K562 (cell line): ENCODE data around the gene RUVBL1. TPM values are rescaled to one million over a fixed set of nuclear protein-coding genes. Genes with fewer than 3 reads are reported as not detected.

Experiments used
- CHD2 ChIP-seq: IDR thresholded peaks from 2 replicates; pipeline ENCODE4 v1.6.1; 2011; ENCODE audit warnings: low read depth, low read length
- CXXC5 ChIP-seq: fragments of 250-450 bp; sonication (Bioruptor Pico); IDR thresholded peaks from 2 replicates; pipeline ENCODE4 v1.8.0; 2022; ENCODE audit warnings: inconsistent platforms, mild to moderate bottlenecking, moderate library complexity
- HDAC6 ChIP-seq: IDR thresholded peaks from 2 replicates; pipeline ENCODE4 v1.6.1; 2012; ENCODE audit warnings: low read depth, mild to moderate bottlenecking, control low read depth, inconsistent platforms, low read length, moderate library complexity
- HNRNPUL1 ChIP-seq: fragments of 200-400 bp; formaldehyde crosslinking; IDR thresholded peaks from 2 replicates; pipeline ENCODE4 v1.6.1; 2017; ENCODE audit warnings: low read length
- MITF ChIP-seq: IDR thresholded peaks from 2 replicates; pipeline ENCODE4 v1.6.1; 2014; ENCODE audit warnings: antibody characterized with exemption
- PHB2 ChIP-seq: fragments of 450-650 bp; IDR thresholded peaks from 2 replicates; pipeline ENCODE4 v1.6.1; 2017; ENCODE audit warnings: low read depth
- POLR2AphosphoS2 ChIP-seq: IDR thresholded peaks from 2 replicates; pipeline ENCODE4 v1.6.1; 2012; ENCODE audit warnings: low read length, improper control_type of control experiment
- POLR3G ChIP-seq: IDR thresholded peaks from 2 replicates; pipeline ENCODE4 v1.6.1; 2011; ENCODE audit not compliant: insufficient read length, insufficient replicate concordance; ENCODE audit errors: extremely low read depth
- RAD21 ChIP-seq, 2 experiments: fragments of 250-450 bp in 1 of 2; fragments of 450-650 bp in 1 of 2; sonication (Bioruptor Pico) in 1 of 2; formaldehyde crosslinking in 1 of 2; IDR thresholded peaks in 1 of 2; conservative IDR thresholded peaks in 1 of 2; 2 replicates each; pipeline versions ENCODE4 v1.4.0 to v1.8.0; 2020 to 2022; ENCODE audit warnings: mild to moderate bottlenecking in 2 of 2, moderate library complexity in 1 of 2
- RFX1 ChIP-seq: fragments of 450-650 bp; IDR thresholded peaks from 2 replicates; pipeline ENCODE4 v1.6.1; 2016; ENCODE audit warnings: mild to moderate bottlenecking, moderate library complexity
- SMC3 ChIP-seq: conservative IDR thresholded peaks from 2 replicates; pipeline ENCODE4 v1.6.1; 2011; ENCODE audit warnings: low read depth, low read length, improper control_type of control experiment; ENCODE audit not compliant: insufficient read depth
- USF2 ChIP-seq: sonication (generic); formaldehyde crosslinking; IDR thresholded peaks from 2 replicates; pipeline ENCODE4 v1.5.0; 2020; ENCODE audit warnings: missing genetic modification reagents
- ZC3H8 ChIP-seq: fragments of 450-650 bp; IDR thresholded peaks from 2 replicates; pipeline ENCODE4 v1.6.1; 2017
- ZNF280A ChIP-seq: fragments of 450-650 bp; IDR thresholded peaks from 2 replicates; pipeline ENCODE4 v1.6.1; 2018; ENCODE audit warnings: mild to moderate bottlenecking, low read depth; ENCODE audit not compliant: partially characterized antibody
- ZNF354B ChIP-seq: fragments of 250-450 bp; sonication (Bioruptor Pico); IDR thresholded peaks from 2 replicates; pipeline ENCODE4 v1.4.0; 2020
- ZNF609 ChIP-seq: sonication (generic); formaldehyde crosslinking; IDR thresholded peaks from 2 replicates; pipeline ENCODE4 v1.8.1; 2023; ENCODE audit warnings: missing genetic modification reagents, mild to moderate bottlenecking, borderline replicate concordance
- ZNF668 ChIP-seq: fragments of 250-450 bp; sonication (Bioruptor Pico); IDR thresholded peaks from 2 replicates; pipeline ENCODE4 v1.8.0; 2022; ENCODE audit warnings: mild to moderate bottlenecking, inconsistent platforms
- polyA plus RNA-seq, 8 experiments: library from polyadenylated mRNA; depleted of rRNA in 4 of 8; stranded (reverse) in 5 of 8; unstranded in 3 of 8; fragments of >200 nt; fragmentation: Nextera tagmentation in 2 of 8; fragmentation: Illumina TruSeq in 1 of 8; extraction: Ambion mirVana in 2 of 8; extraction: Trizol in 1 of 8; gene quantifications; 2 replicates each; pipeline versions ENCODE4 v1.2.1 to v1.2.3, GENCODE V29; 2011 to 2014; ENCODE audit warnings: inconsistent platforms in 1 of 8, missing spikeins in 1 of 8
- total RNA-seq, 7 experiments: library from RNA; depleted of rRNA in 6 of 7; stranded (reverse); fragments of >200 nt in 6 of 7; fragmentation: Illumina TruSeq in 2 of 7; extraction: Trizol in 2 of 7; gene quantifications; 2 replicates each; pipeline versions ENCODE4 v1.2.1 to v1.2.3, GENCODE V29; 2011 to 2021; ENCODE audit warnings: low replicate concordance in 1 of 7
- TF ChIP-seq, protein P1 (sequence below): sonication (generic); formaldehyde crosslinking; IDR thresholded peaks from 2 replicates; pipeline ENCODE4 v1.8.0; 2023; ENCODE audit warnings: mild to moderate bottlenecking, missing genetic modification reagents

The RUVBL1 gene
- total and polyA plus RNA-seq, 9 of the 15 experiments (the other 6 are each of a cell fraction or from before 2014, with no cell fraction given), result 20.7 to 147 (median 113) TPM

DNA sequence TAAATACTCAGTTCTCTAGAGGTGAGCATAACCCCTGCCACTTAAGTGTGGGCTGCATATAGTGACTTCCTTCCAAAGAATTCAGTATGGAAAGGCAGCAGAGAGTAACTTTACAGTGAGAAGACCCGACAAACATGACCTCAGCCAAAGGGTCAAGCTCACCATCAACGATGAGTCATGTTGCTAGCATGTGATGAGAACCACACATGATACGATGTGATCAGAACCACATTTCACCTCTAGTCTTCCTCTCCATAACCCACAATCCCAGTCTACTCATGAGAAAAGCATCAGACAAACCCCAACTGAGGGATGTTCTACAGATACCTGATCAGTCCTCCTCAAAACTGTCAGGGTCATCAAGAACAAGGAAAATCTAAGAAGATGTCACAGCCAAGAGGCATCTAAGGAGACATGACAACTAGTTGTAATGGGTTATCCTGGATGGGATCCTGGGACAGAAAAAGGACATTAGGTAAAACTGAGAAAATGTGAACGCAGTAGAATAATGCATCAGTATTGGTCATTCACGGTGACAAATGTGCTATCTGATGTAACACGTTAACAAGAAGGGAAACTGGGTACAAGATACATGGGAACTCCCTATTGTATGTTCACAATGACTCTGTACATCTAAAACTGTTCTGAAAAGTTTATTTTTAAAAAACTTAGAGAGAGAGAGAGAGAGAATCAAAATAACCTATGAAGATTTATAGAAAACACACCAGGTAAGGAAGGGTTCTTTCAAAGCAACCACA is 43.1 kb downstream of the RUVBL1 start (continued):
- TF ChIP-seq MITF (peak; percentile 47; the same call in 1 of the 2 replicates), PHB2 (no peak), ZNF609 (CRISPR knock-in tag) (no peak), HNRNPUL1 (no peak), HDAC6 (no peak), ZNF668 (no peak), RAD21 (CRISPR knock-in tag; conservative IDR thresholded peaks at IDR 0.05 in 1 of 2, IDR thresholded peaks at IDR 0.05 in 1 of 2) (no peak), POLR3G (no peak), POLR2AphosphoS2 (no peak), SMC3 (no peak), RFX1 (no peak), USF2 (peak; percentile 32; the same call in 1 of the 2 replicates), ZC3H8 (no peak), CHD2 (no peak), ZNF354B (CRISPR knock-in tag) (no peak), CXXC5 (CRISPR knock-in tag) (no peak; the same call in 1 of the 2 replicates), ZNF280A (no peak)
- TF ChIP-seq, protein P1, sequence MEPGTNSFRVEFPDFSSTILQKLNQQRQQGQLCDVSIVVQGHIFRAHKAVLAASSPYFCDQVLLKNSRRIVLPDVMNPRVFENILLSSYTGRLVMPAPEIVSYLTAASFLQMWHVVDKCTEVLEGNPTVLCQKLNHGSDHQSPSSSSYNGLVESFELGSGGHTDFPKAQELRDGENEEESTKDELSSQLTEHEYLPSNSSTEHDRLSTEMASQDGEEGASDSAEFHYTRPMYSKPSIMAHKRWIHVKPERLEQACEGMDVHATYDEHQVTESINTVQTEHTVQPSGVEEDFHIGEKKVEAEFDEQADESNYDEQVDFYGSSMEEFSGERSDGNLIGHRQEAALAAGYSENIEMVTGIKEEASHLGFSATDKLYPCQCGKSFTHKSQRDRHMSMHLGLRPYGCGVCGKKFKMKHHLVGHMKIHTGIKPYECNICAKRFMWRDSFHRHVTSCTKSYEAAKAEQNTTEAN (CRISPR knock-in tag), result no peak
